OCI-LY1 (cell line): Measurements from ENCODE around the gene SERPINA5.

Experiments used
- H2AFZ ChIP-seq: fragments of 200-600 bp; sonication (generic), shearing (Covaris generic); 2 replicates; pipeline ENCODE4 v1.6.0; 2014; ENCODE audit warnings: antibody characterized with exemption, mild to moderate bottlenecking, low read length
- H3F3A ChIP-seq: fragments of 200-600 bp; sonication (generic), shearing (Covaris generic); 2 replicates; pipeline ENCODE4 v1.6.0; 2014; ENCODE audit warnings: mild to moderate bottlenecking, antibody characterized with exemption, low read length, moderate library complexity; ENCODE audit not compliant: insufficient read depth
- H3K27ac ChIP-seq: fragments of 200-600 bp; sonication (generic); 2 replicates; pipeline ENCODE4 v1.5.1; 2014; ENCODE audit warnings: low read length, mixed run types, mild to moderate bottlenecking, low read depth; ENCODE audit not compliant: poor library complexity, severe bottlenecking
- H3K27me3 ChIP-seq: fragments of 200-600 bp; sonication (generic); 2 replicates; pipeline ENCODE4 v1.6.0; 2014; ENCODE audit warnings: antibody characterized with exemption, mild to moderate bottlenecking, low read length, moderate library complexity; ENCODE audit not compliant: insufficient read depth
- H3K36me3 ChIP-seq: fragments of 200-600 bp; sonication (generic); 2 replicates; pipeline ENCODE4 v1.6.1; 2014; ENCODE audit warnings: mild to moderate bottlenecking, antibody characterized with exemption, low read length, moderate library complexity, mixed read lengths; ENCODE audit not compliant: insufficient read depth
- H3K4me1 ChIP-seq: fragments of 200-600 bp; sonication (generic); 2 replicates; pipeline ENCODE4 v1.5.1; 2014; ENCODE audit warnings: mild to moderate bottlenecking, low read length, moderate library complexity; ENCODE audit not compliant: insufficient read depth, severe bottlenecking
- H3K4me2 ChIP-seq: fragments of 200-600 bp; sonication (generic), shearing (Covaris generic); 2 replicates; pipeline ENCODE4 v1.6.1; 2014; ENCODE audit warnings: low read length
- H3K4me3 ChIP-seq: fragments of 200-600 bp; sonication (generic); 2 replicates; pipeline ENCODE4 v1.5.1; 2014; ENCODE audit warnings: low read length, low read depth, mild to moderate bottlenecking, mixed read lengths; ENCODE audit not compliant: poor library complexity, severe bottlenecking
- H3K79me2 ChIP-seq: fragments of 200-600 bp; shearing (Covaris generic); 2 replicates; pipeline ENCODE4 v1.6.1; 2016; ENCODE audit warnings: mixed run types, low read length, mixed read lengths; ENCODE audit not compliant: insufficient read depth
- H3K9ac ChIP-seq: fragments of 200-600 bp; sonication (generic), shearing (Covaris generic); 2 replicates; pipeline ENCODE4 v1.6.1; 2014; ENCODE audit warnings: mild to moderate bottlenecking, low read length, mixed read lengths
- H3K9me2 ChIP-seq: fragments of 200-600 bp; sonication (generic), shearing (Covaris generic); 2 replicates; pipeline ENCODE4 v1.6.1; 2014; ENCODE audit warnings: low read depth, mild to moderate bottlenecking, low read length, mixed read lengths
- H3K9me3 ChIP-seq: fragments of 200-600 bp; shearing (Covaris generic); 2 replicates; pipeline ENCODE4 v1.6.1; 2014; ENCODE audit warnings: low read length, mixed read lengths
- H4K20me1 ChIP-seq: fragments of 200-600 bp; sonication (generic), shearing (Covaris generic); 2 replicates; pipeline ENCODE4 v1.6.0; 2016; ENCODE audit warnings: mild to moderate bottlenecking, low read length; ENCODE audit not compliant: insufficient read depth
- CTCF ChIP-seq: fragments of 200-600 bp; sonication (generic), shearing (Covaris generic); IDR thresholded peaks from 2 replicates; pipeline ENCODE4 v1.5.1; 2017; ENCODE audit warnings: mild to moderate bottlenecking, antibody characterized with exemption, low read length, moderate library complexity, mixed read lengths
- EZH2 ChIP-seq: fragments of 200-600 bp; sonication (generic), shearing (Covaris generic); IDR thresholded peaks from 2 replicates; pipeline ENCODE4 v1.8.0; 2017; ENCODE audit warnings: borderline replicate concordance, mixed run types, mild to moderate bottlenecking, antibody characterized with exemption, low read length, moderate library complexity, mixed read lengths

The SERPINA5 gene

DNA sequence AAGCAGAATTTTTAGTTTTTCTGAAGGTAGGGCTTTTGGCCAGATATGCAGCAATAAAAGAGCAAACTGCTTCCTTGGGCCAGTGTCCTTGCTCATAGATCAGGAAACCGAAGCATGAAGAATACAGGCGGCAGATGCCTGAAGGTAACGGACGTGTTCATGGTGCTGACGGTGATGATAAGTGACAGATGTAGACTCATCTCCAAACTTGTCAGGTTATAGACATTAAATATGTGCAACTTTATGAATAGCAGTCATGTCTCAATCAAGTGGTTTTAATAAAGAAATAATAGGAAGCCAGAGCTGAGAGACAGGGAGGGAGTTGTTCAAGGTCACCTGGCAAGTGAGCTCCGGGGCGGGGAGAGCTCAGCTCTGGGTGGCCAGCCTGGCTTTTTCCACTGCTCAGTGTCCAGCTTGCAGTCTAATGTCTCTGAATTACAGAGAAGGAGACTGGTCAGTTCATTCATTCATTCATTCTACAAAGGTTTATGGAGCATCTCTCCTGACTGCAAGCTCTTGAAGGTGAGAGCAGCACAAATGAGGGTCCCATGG, 1.0 kb downstream of the SERPINA5 start:
- no peaks in the 10 kb centered on the region for H3K36me3 ChIP-seq
- no peaks in the 10 kb centered on the region for H3K9me3 ChIP-seq
- H3F3A ChIP-seq, result no peaks in the 10 kb centered on the region
- H3K4me2 ChIP-seq, result no peak overlapping the region
- H4K20me1 ChIP-seq, result no peaks in the 10 kb centered on the region
- TF ChIP-seq CTCF (no peak), EZH2 (no peak)
- no peaks in the 10 kb centered on the region for H3K27me3 ChIP-seq
- H3K79me2 ChIP-seq, result no peaks in the 10 kb centered on the region
- H3K9ac ChIP-seq, result no peak overlapping the region
- H3K9me2 ChIP-seq, result no peaks in the 10 kb centered on the region
- H3K4me1 ChIP-seq, result no peaks in the 10 kb centered on the region
- no peak overlapping the region for H3K27ac ChIP-seq
- no peak overlapping the region for H3K4me3 ChIP-seq
- H2AFZ ChIP-seq, result no peak overlapping the region

DNA sequence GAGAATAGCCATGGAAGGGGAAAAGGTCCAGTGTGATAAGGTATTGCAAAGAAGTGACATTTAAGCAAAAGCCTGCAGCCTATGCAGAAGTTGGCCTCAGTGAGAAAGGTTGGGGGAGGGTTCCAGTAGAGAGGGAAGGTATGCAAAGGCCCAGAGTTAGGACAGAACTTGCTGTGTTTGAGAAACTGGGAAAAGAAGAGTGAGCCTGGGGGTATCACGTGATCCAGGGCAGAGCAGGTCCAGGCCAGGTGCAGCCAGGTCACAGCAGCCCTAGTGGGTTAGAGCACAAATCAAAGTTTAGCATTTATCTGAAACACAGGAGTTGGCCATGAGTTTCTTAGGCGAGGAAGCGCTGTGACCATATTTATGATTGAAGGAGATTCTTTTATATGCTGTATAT, 1.6 kb downstream of the SERPINA5 start:
- Histone ChIP-seq H3F3A (no peaks in the 10 kb centered on the region), H3K4me2 (no peak overlapping the region), H3K27ac (no peak overlapping the region), H3K9me2 (no peaks in the 10 kb centered on the region), H2AFZ (no peak overlapping the region), H3K4me3 (no peak overlapping the region), H3K4me1 (no peaks in the 10 kb centered on the region), H3K9me3 (no peaks in the 10 kb centered on the region), H4K20me1 (no peaks in the 10 kb centered on the region), H3K79me2 (no peaks in the 10 kb centered on the region), H3K36me3 (no peaks in the 10 kb centered on the region), H3K27me3 (no peaks in the 10 kb centered on the region), H3K9ac (no peak overlapping the region)
- TF ChIP-seq EZH2 (no peak), CTCF (no peak)

DNA sequence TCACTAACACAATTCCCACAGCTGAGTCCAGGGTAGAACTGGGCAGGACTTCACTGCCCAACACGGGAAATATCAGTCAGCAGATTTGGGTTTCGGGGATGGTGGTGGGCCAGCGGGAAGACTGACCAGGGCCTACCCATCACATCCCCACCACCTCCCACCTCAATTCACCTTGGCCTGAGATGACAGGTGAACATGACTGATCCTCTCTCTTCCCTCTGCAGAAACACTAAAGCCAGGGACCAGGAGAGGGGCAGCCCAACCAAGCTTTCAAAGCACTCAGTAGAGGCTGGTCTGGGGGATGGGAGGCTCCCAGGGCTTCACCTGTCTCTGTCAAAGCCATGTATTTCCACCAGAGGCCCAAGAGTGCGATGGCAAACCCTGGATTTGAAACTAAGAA, 2.3 kb downstream of the SERPINA5 start:
- Histone ChIP-seq H3K9me3 (no peaks in the 10 kb centered on the region), H3K9me2 (no peaks in the 10 kb centered on the region), H4K20me1 (no peaks in the 10 kb centered on the region), H3K27ac (no peak overlapping the region), H3K27me3 (no peaks in the 10 kb centered on the region), H3K36me3 (no peaks in the 10 kb centered on the region), H2AFZ (no peak overlapping the region), H3K4me1 (no peaks in the 10 kb centered on the region), H3K4me2 (no peak overlapping the region), H3K79me2 (no peaks in the 10 kb centered on the region), H3K9ac (no peak overlapping the region), H3F3A (no peaks in the 10 kb centered on the region), H3K4me3 (no peak overlapping the region)
- no peak for TF ChIP-seq EZH2
- TF ChIP-seq CTCF, result no peak
